GM12892 (cell line): ENCODE measurements around the gene POU3F1. TPM values are rescaled to one million over a fixed set of nuclear protein-coding genes. Genes with fewer than 3 reads are reported as not detected.

Source experiments
- DNase-seq: peaks from one replicate; pipeline ENCODE4 v3.0.0; 2011; ENCODE audit not compliant: insufficient read length
- FAIRE-seq: peaks from 2 replicates; lab custom pipeline; 2011; peaks lifted over from hg19 to GRCh38; lab: Jason Lieb, UNC
- POLR2A ChIP-seq: IDR thresholded peaks from 2 replicates; pipeline ENCODE4 v1.6.1; 2011; ENCODE audit warnings: low read depth, low read length, control low read depth
- POLR2AphosphoS5 ChIP-seq: IDR thresholded peaks from 2 replicates; pipeline ENCODE4 v1.6.1; 2011; ENCODE audit warnings: low read depth, low read length, control low read depth
- TAF1 ChIP-seq: IDR thresholded peaks from 2 replicates; pipeline ENCODE4 v1.6.1; 2011; ENCODE audit warnings: low read depth, mild to moderate bottlenecking, control low read depth, low read length, borderline replicate concordance
- polyA plus RNA-seq: library from polyadenylated mRNA; unstranded; fragments of >200 nt; gene quantifications from one replicate; pipeline ENCODE4 v1.2.1, GENCODE V29; 2012; ENCODE audit warnings: missing spikeins, inconsistent platforms; ENCODE audit not compliant: missing spikeins

POU3F1 gene
- polyA plus RNA-seq, result 0.19 TPM

DNA sequence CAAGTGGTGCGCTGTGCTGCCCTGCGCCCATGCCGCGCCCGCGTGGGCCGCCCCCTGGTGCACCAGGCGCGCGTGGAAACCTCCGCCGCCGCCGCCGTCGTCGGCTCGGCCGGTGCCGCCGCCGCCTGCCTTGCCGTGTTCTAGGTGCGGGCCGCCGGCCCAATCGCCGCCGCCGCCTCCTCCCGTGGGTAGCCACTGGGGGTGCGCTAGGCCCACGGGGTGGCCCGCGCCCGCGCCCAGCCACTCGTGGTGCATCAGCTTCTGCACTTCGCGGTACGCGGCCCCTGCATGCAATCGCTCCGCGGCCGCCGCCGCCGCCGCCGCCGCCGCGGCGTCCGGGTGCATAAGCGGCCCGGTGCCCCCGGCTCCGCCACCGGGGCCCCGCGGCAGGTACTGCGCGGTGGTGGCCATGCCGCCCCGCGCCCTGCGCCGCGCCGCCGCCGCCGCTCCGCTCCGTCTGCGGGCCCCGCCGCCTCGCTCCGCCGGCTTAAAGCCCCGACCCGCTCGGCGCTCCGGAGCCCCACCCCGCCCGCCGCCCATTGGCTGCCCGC lies at the start of gene POU3F1:
Gene POU3F1 (minus strand): TSS at position 461 of the 551 bp plus-strand sequence. CDS start 50 bp downstream, at position 411.
- FAIRE-seq, result peak; percentile 44
- no peak for DNase-seq

DNA sequence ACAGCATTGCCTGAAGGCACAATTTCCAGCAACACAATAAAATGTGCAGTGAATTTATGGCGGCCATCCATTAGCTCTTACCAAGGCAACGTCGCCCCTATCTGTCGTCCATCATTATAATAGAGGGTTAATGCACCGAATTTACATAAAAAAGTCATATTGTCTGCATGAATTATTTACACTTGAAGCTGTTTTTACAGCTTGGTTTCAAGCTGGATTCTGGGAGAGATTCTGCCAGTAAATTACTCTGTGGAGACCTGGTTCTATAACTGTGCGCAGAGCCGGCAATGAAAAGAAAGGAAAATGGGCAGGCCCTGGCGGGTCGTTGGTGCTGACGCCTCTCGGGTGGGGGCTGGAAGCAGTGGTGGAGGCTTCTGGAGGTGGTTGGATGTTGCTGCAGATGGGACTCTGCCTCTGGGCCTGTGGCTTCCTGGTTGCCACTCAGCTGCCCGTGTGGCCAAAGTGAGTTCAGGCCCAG lies 48.9 kb upstream of the POU3F1 start:
- DNase-seq (no peak), FAIRE-seq (no peak)
- TF ChIP-seq POLR2AphosphoS5 (no peak), POLR2A (no peak), TAF1 (no peak)

More for the DNA sequence above, at the start of gene POU3F1:
- TF ChIP-seq POLR2A (no peak), TAF1 (no peak), POLR2AphosphoS5 (no peak)

DNA sequence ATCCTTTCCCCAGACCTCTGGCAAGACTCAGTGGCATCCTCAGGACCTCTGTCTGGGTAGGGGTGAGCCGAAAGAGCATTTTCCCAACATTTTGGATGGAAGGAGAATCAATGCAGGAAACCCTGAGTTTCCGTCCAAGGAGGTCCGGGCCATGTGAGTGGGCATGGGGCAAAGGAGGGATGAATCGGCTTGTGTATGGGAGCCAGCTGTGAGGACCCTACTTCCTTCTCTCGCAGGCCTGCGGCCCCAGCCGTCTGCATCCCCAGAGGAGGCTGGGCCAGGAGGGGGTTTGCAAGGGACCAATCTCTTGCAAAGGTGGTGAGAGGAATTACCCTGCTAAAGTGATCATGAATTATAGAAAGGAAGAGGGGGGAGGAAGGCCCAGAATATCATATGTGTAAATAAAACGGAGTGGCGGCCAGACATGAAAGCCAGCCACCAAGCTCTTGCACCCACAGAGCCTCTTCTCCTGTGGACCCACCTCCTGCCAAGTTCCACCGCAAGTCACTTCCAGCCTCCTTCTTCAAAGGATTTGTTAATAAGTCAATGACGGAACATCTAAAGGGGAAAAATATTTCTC lies 48.2 kb upstream of the POU3F1 start:
- no peak for TF ChIP-seq POLR2AphosphoS5
- no peak for TF ChIP-seq TAF1
- TF ChIP-seq POLR2A, result no peak
- DNase-seq (no peak), FAIRE-seq (no peak)

DNA sequence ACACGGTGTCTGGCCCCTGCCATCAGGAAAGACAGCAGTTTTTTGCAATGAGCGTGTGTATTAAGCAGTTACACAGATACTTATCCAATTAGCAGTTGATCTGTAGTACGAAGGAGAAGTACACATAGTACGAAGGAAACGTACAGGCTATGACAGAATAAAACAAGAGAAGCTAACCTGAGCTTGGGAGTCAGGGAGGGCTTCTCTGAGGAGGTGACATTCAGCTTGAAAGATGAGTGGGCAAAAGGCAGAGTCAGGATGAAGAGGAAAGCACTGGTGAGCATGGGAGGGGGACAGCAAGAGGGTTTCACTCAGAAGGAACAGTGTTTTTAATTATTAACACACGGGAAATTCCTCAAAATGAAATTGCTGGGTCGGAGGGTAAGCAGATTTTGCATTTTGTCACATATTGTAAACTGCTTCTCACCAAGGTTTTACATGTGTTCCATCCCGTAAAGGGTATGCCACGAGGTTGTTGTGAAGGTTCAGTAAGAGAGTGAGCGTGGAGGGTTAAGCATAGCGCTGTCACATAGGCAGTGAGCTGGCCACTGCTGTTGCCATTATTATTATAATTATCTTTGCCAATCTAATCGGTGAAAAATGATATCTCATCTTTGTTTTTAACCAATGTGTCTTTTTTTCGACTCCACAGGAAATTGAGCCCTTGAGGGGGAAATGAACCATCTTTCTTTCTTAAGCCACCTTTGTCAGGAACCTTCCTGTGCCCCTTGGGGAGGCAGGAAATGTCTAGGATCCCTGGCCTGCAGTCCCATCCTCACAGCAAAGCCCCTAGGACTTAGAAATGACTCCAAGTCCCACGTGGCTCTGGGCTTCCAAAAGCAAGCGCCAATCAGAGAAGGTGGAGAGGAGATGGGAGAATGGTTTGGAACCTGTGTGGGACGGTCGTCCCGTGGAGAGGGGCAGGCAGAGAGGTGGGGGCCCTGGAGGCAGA lies 47.3 kb upstream of the POU3F1 start:
- TF ChIP-seq POLR2A (no peak), POLR2AphosphoS5 (no peak), TAF1 (no peak)
- FAIRE-seq (peak; percentile 46), DNase-seq (no peak)

DNA sequence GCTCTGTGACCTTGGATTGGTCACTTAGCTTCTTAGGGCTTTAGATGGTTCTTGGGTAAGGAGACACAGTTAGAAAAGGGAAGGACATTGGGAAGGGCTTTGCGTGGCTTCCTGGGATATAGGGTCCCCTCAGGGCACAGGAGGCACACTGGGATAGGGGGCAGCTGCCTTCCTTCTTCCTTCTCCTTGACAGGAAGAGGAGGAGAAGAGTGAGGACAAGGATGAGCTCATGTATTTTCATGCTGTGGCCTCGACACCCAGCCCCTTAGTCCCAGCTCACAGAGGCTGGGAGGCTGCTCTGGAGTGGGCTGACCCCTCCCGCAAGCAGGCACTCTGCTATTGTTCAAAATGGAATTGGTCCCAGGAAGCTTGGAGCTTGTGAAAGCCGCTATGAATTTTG lies 45.7 kb upstream of the POU3F1 start:
- TF ChIP-seq POLR2A (no peak), POLR2AphosphoS5 (no peak), TAF1 (no peak)
- FAIRE-seq (no peak), DNase-seq (no peak)

DNA sequence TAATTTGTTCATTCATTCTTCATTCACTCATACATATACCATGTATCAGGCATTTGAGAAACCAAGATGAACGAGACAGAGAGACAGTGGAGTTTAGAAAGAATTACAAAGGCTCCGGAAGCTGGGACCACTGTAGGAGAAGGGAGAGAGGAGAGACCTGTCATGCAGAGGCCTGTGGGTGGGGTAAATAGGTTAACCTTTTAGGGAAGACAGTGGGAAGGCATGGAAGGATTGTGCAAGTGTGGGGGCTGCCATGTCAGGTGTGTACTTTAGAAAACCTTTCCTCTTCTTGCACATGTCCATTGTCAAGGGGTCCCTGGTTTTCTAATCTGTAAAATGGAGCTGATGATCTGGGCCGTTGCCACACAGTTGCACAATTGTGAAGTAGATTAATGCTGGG lies 44.2 kb upstream of the POU3F1 start:
- DNase-seq (no peak), FAIRE-seq (no peak)
- TF ChIP-seq POLR2AphosphoS5, result no peak
- no peak for TF ChIP-seq TAF1
- no peak for TF ChIP-seq POLR2A

DNA sequence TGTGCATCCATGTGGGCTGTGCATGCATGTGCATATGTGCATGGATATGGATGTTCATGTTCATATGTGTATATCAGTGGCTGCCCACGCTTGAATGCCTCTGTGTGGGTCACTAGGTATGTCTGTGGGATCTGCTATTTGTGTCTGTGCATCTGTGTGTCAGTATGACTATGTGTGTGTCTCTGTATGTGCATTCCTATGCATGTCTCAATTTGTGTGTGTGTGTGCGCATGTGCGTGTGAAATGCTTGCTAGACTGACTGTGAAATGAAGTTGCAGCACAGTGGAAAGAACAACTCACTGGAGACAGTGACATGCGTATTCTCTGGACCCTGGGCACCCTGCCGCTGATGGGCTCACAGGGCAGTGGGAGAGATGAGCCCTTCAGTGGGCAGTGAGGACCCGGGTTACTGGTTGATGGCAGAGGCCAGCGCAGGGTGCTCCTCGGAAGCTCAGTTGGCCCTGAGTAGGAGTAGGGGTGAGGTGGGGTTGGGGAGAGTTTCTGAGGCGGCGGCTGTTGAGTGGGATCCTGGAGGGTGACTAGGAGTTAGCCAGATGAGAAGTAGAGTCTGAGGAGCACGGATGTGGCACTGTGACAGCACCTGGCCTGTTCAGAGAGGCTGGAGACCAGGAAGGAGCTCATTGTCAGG lies 43.2 kb upstream of the POU3F1 start:
- DNase-seq (no peak), FAIRE-seq (no peak)
- TF ChIP-seq POLR2A, result no peak
- no peak for TF ChIP-seq POLR2AphosphoS5
- no peak for TF ChIP-seq TAF1

DNA sequence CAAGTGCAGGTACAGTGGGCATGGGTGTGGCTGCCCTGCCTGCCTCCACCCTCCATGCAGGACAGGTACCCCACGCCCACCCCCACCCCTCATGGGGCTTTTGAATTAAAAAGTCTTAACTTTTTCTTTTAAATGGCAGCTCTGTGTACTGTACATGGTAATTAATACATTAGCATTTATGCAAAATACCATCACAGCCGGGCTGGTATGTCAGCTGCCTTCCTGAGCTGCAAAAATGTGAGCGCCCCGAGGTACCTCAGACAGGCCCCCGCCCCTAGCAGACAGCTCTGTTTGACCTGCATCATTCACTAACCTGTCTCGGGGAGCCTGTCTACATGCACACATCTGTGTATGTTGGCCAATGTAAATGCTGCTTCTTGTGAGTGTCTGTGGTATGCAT lies 42.2 kb upstream of the POU3F1 start:
- no peak for DNase-seq
- FAIRE-seq, result no peak
- no peak for TF ChIP-seq POLR2AphosphoS5
- no peak for TF ChIP-seq TAF1
- TF ChIP-seq POLR2A, result no peak

DNA sequence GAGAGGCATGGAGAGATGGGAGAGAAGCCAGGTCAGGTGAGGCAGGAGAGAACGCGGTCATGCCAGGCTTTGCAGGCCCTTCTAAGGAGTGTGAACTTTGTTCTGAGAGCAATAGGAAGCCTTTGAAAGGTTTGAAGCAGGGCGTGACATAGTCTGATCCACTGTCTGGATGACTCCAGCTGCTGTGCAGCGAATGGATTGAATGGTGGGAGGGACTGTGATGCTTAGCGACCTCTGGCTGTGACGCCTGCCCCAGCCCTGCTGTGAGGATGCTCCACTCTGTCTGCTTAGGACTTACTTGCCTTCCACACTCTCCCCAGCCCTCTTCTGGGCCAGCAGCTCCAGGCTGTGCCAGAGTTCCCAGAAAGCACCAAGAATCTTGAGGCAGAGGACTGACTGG lies 41.8 kb upstream of the POU3F1 start:
- no peak for DNase-seq
- TF ChIP-seq POLR2A, result no peak
- TF ChIP-seq POLR2AphosphoS5, result no peak
- no peak for TF ChIP-seq TAF1
- peak; percentile 79 for FAIRE-seq

DNA sequence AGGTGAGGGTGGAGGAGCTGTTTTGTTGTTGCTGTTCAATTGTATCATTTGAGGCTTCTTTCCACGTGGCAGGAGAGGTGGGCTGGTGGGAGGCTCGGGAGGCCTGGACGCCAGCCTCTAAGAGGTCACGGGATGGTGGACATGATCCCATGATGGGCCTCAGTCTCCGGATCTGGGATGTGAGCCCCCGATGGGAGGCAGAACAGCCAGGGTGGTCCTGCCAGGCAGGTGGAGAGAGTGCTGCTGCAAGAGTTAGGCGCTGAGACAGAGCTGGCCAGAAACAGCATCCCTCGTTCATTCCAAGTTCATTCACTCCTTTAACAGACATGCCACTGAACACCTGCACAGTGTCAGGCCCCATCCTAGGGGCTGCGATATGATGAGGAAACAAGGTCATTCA lies 41.1 kb upstream of the POU3F1 start:
- TF ChIP-seq POLR2AphosphoS5 (no peak), TAF1 (no peak), POLR2A (no peak)
- no peak for FAIRE-seq
- DNase-seq, result no peak
